ENCODE measurements around the gene SOX5. TPM values are rescaled to one million over a fixed set of nuclear protein-coding genes. Genes with fewer than 3 reads are reported as not detected.
"Not testable (repeated sequence)": the region's sequence is repeated elsewhere in the genome, so short reads cannot be mapped to it uniquely, and the experiment has no call there.

SOX5 gene
- total and polyA plus RNA-seq, 2 donors (not counting 1 experiment from before 2014, with no cell fraction given): 3.9 to 17.2 TPM

- ChIA-PET POLR2A (no interaction called here), CTCF (no interaction called here)
- Mint-ChIP-seq H3K4me1 (peaks cover 5% of the 10 kb centered on the region), H3K27ac (no peak overlapping the region), H3K4me3 (no peak overlapping the region), H3K9me3 (ENCODE audit: insufficient read depth) (peaks cover 4% of the 10 kb centered on the region), H3K27me3 (no peaks in the 10 kb centered on the region)
- Histone ChIP-seq H3K36me3 (replicated peaks in 1 of 2; ENCODE audit: control extremely low read depth in 1 of 2, control insufficient read depth in 1 of 2, extremely low read depth in 1 of 2, insufficient read depth in 2 of 2, low read length in 1 of 2) (no peaks in the 10 kb centered on the region), H2AFZ (ENCODE audit: insufficient read depth, low read depth, low read length, poor library complexity, severe bottlenecking) (no peak overlapping the region), H3K9ac (ENCODE audit: low read length) (no peak overlapping the region), H3K27ac (ENCODE audit: low read length in 2 of 2) (no peak overlapping the region), H3K4me2 (replicated peaks; ENCODE audit: low read depth, low read length, poor library complexity, severe bottlenecking) (no peak overlapping the region), H3K9me3 (ENCODE audit: control extremely low read depth in 1 of 3, control insufficient read depth in 2 of 3, insufficient read depth in 1 of 3, low read length in 2 of 3) (peaks cover 0 to 12% (median 0%) of the 10 kb centered on the region in 3 donors), H3K79me2 (ENCODE audit: control insufficient read depth, insufficient read depth, low read length) (no peaks in the 10 kb centered on the region), H4K20me1 (ENCODE audit: control insufficient read depth, insufficient read depth, low read length, poor library complexity, severe bottlenecking) (no peaks in the 10 kb centered on the region), H3K4me3 (ENCODE audit: control extremely low read depth in 1 of 5, extremely low read depth in 1 of 5, insufficient read depth in 1 of 5, low read depth in 2 of 5, low read length in 4 of 5) (no peak overlapping the region), H3K27me3 (replicated peaks in 1 of 4; ENCODE audit: control extremely low read depth in 1 of 4, control insufficient read depth in 3 of 4, insufficient read depth in 4 of 4, low read length in 3 of 4) (no peaks in the 10 kb centered on the region), H3K4me1 (ENCODE audit: control insufficient read depth in 2 of 2, insufficient read depth in 2 of 2, low read length in 2 of 2) (no peaks in the 10 kb centered on the region)
- intact Hi-C loops (cut with micrococcal nuclease): no loop called here
- ATAC-seq (ENCODE audit: low read depth) (no peak), DNase-seq (no peak)
- TF ChIP-seq EZH2 (IDR thresholded peaks at IDR 0.05; ENCODE audit: borderline replicate concordance, insufficient read depth, low read depth, low read length, poor library complexity, severe bottlenecking) (no peak), CTCF (IDR thresholded peaks at IDR 0.05) (no peak)
- WGBS (ENCODE audit: insufficient coverage): no CpG with 5 or more reads among the region's 2 CpGs
These were observed 426.1 kb downstream of the SOX5 start for GRCh38 chr12:23523339-23523738.

GRCh38 chr12:23519444-23519843 is 430.0 kb downstream of the SOX5 start:
- H3K9ac ChIP-seq (ENCODE audit: low read length); H3K36me3 ChIP-seq (replicated peaks in 1 of 2; ENCODE audit: control extremely low read depth in 1 of 2, control insufficient read depth in 1 of 2, extremely low read depth in 1 of 2, insufficient read depth in 2 of 2, low read length in 1 of 2); H2AFZ ChIP-seq (ENCODE audit: insufficient read depth, low read depth, low read length, poor library complexity, severe bottlenecking); H3K4me3 ChIP-seq (ENCODE audit: control extremely low read depth in 1 of 5, extremely low read depth in 1 of 5, insufficient read depth in 1 of 5, low read depth in 2 of 5, low read length in 4 of 5); POLR2A ChIA-PET; H3K4me1 Mint-ChIP-seq; CTCF ChIA-PET; H3K27me3 ChIP-seq (replicated peaks in 1 of 4; ENCODE audit: control extremely low read depth in 1 of 4, control insufficient read depth in 3 of 4, insufficient read depth in 4 of 4, low read length in 3 of 4); H3K9me3 Mint-ChIP-seq (ENCODE audit: insufficient read depth); H3K27ac Mint-ChIP-seq; H4K20me1 ChIP-seq (ENCODE audit: control insufficient read depth, insufficient read depth, low read length, poor library complexity, severe bottlenecking); DNase-seq; H3K79me2 ChIP-seq (ENCODE audit: control insufficient read depth, insufficient read depth, low read length); H3K4me2 ChIP-seq (replicated peaks; ENCODE audit: low read depth, low read length, poor library complexity, severe bottlenecking); intact Hi-C loops (cut with micrococcal nuclease); ATAC-seq (ENCODE audit: low read depth); H3K27me3 Mint-ChIP-seq; H3K4me3 Mint-ChIP-seq; H3K4me1 ChIP-seq (ENCODE audit: control insufficient read depth in 2 of 2, insufficient read depth in 2 of 2, low read length in 2 of 2); H3K27ac ChIP-seq (ENCODE audit: low read length in 2 of 2): not testable (repeated sequence)
- H3K9me3 ChIP-seq (ENCODE audit: control extremely low read depth in 1 of 3, control insufficient read depth in 2 of 3, insufficient read depth in 1 of 3, low read length in 2 of 3): peaks cover 0 to 10% (median 0%) of the 10 kb centered on the region in 3 donors
- WGBS (ENCODE audit: insufficient coverage): no CpG with 5 or more reads among the region's 1 CpG

GRCh38 chr12:23515785-23516184 is 433.7 kb downstream of the SOX5 start:
- DNase-seq; H3K4me3 Mint-ChIP-seq; H3K4me1 ChIP-seq (ENCODE audit: control insufficient read depth in 2 of 2, insufficient read depth in 2 of 2, low read length in 2 of 2); H3K27me3 ChIP-seq (replicated peaks in 1 of 4; ENCODE audit: control extremely low read depth in 1 of 4, control insufficient read depth in 3 of 4, insufficient read depth in 4 of 4, low read length in 3 of 4); H3K27me3 Mint-ChIP-seq; H2AFZ ChIP-seq (ENCODE audit: insufficient read depth, low read depth, low read length, poor library complexity, severe bottlenecking); H3K4me3 ChIP-seq (ENCODE audit: control extremely low read depth in 1 of 5, extremely low read depth in 1 of 5, insufficient read depth in 1 of 5, low read depth in 2 of 5, low read length in 4 of 5); H3K27ac ChIP-seq (ENCODE audit: low read length in 2 of 2); CTCF ChIA-PET; H3K9me3 Mint-ChIP-seq (ENCODE audit: insufficient read depth); H3K27ac Mint-ChIP-seq; H3K36me3 ChIP-seq (replicated peaks in 1 of 2; ENCODE audit: control extremely low read depth in 1 of 2, control insufficient read depth in 1 of 2, extremely low read depth in 1 of 2, insufficient read depth in 2 of 2, low read length in 1 of 2); H3K4me2 ChIP-seq (replicated peaks; ENCODE audit: low read depth, low read length, poor library complexity, severe bottlenecking); H3K9me3 ChIP-seq (ENCODE audit: control extremely low read depth in 1 of 3, control insufficient read depth in 2 of 3, insufficient read depth in 1 of 3, low read length in 2 of 3); H3K79me2 ChIP-seq (ENCODE audit: control insufficient read depth, insufficient read depth, low read length); intact Hi-C loops (cut with micrococcal nuclease); POLR2A ChIA-PET; H3K4me1 Mint-ChIP-seq; ATAC-seq (ENCODE audit: low read depth); H4K20me1 ChIP-seq (ENCODE audit: control insufficient read depth, insufficient read depth, low read length, poor library complexity, severe bottlenecking); H3K9ac ChIP-seq (ENCODE audit: low read length): not testable (repeated sequence)
- no CpG with 5 or more reads among the region's 6 CpGs for WGBS (ENCODE audit: insufficient coverage)

Data from B cell (primary cell).